Smooth muscle cell (in vitro differentiated cells): Measurements from ENCODE around the gene LBX1. TPM values are rescaled to one million over a fixed set of nuclear protein-coding genes. Genes with fewer than 3 reads are reported as not detected.

ENCODE experiments used
- DNase-seq: peaks from one replicate; lab custom pipeline; 2025; ENCODE audit not compliant: unreplicated experiment; lab: John Stamatoyannopoulos, UW
- H2AFZ ChIP-seq: fragments of 200-600 bp; sonication (generic); 2 replicates; pipeline ENCODE4 v1.6.0; 2016; ENCODE audit warnings: antibody characterized with exemption, low read depth, mild to moderate bottlenecking
- H3F3A ChIP-seq: fragments of 200-600 bp; sonication (generic); 2 replicates; pipeline ENCODE4 v1.6.0; 2017; ENCODE audit warnings: antibody characterized with exemption, low read depth
- H3K27ac ChIP-seq: fragments of 200-600 bp; sonication (generic); 2 replicates; pipeline ENCODE4 v1.5.1; 2016; ENCODE audit warnings: low read depth, mild to moderate bottlenecking
- H3K27me3 ChIP-seq: fragments of 200-600 bp; sonication (generic); 2 replicates; pipeline ENCODE4 v1.6.1; 2016; ENCODE audit warnings: low read depth, mild to moderate bottlenecking
- H3K36me3 ChIP-seq: fragments of 200-600 bp; sonication (generic); 2 replicates; pipeline ENCODE4 v1.5.1; 2016; ENCODE audit warnings: low read depth
- H3K4me1 ChIP-seq: fragments of 200-600 bp; sonication (generic); 2 replicates; pipeline ENCODE4 v1.5.1; 2016; ENCODE audit warnings: low read depth
- H3K4me2 ChIP-seq: fragments of 200-600 bp; sonication (generic); 2 replicates; pipeline ENCODE4 v1.6.0; 2016; ENCODE audit warnings: mild to moderate bottlenecking
- H3K4me3 ChIP-seq: fragments of 200-600 bp; sonication (generic); 2 replicates; pipeline ENCODE4 v1.5.1; 2016; ENCODE audit warnings: mild to moderate bottlenecking
- H3K79me2 ChIP-seq: fragments of 200-600 bp; sonication (generic); 2 replicates; pipeline ENCODE4 v1.6.0; 2016; ENCODE audit warnings: low read depth, mild to moderate bottlenecking
- H3K9ac ChIP-seq: fragments of 200-600 bp; sonication (generic); 2 replicates; pipeline ENCODE4 v1.6.0; 2016; ENCODE audit warnings: low read depth
- H3K9me3 ChIP-seq: fragments of 200-600 bp; sonication (generic); replicated peaks from 2 replicates; pipeline ENCODE4 v1.5.1; 2016; ENCODE audit warnings: low read depth
- H4K20me1 ChIP-seq: fragments of 200-600 bp; sonication (generic); 2 replicates; pipeline ENCODE4 v1.6.0; 2016; ENCODE audit warnings: low read depth
- CTCF ChIP-seq: fragments of 200-600 bp; sonication (generic); IDR thresholded peaks from 2 replicates; pipeline ENCODE4 v1.5.1; 2017; ENCODE audit warnings: borderline replicate concordance, mild to moderate bottlenecking, antibody characterized with exemption; ENCODE audit not compliant: insufficient read depth, poor library complexity, severe bottlenecking
- WGBS: methylation state at CpG from one replicate; pipeline ENCODE4 v1.1.7; 2016; ENCODE audit warnings: low lambda C conversion rate; 5-methylcytosine and 5-hydroxymethylcytosine counted together
- polyA plus RNA-seq: library from polyadenylated mRNA; unstranded; fragments of >200 nt; fragmentation: Nextera tagmentation; extraction: Ambion mirVana; gene quantifications from 2 replicates; pipeline ENCODE4 v1.2.1, GENCODE V29; 2016
- total RNA-seq: library from RNA; depleted of rRNA; stranded (reverse); fragments of >200 nt; gene quantifications from 2 replicates; pipeline ENCODE4 v1.2.3, GENCODE V29; 2014

The LBX1 gene
- total and polyA plus RNA-seq, 2 experiments from 2014 or later: not detected

DNA sequence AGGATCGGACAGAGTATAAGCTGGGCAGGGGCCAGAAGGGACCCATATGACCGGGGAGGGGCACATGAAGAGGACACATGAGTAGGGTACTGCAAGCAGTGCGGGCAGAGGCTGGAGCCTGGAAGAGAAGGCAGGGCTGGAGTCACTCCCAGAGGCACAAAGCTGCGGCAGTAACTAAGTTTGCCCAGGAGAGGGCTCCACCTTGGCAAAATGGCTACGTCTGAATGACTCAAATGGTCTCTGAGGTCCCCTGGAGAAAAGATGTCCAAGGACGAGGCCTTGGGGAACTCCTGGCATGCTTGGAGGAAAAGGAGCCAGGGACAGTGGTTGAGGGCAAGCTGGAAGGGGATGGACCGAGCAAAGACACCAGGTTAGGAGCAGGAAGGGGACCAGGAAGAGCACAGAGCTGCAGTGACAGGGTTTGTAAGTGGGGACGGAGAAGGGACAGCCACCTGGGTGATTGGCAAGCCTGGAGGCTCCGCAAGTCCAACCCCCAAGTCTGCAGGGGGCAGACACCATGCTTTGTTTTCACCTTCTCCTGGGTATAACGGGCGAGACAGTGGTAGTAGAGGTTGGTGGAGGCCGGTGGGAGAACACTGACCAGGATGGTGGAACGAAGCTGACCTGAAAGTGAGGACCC is 43.1 kb upstream of the LBX1 start:
- no peak overlapping the region for H3K9ac ChIP-seq
- peak; percentile 22 for DNase-seq
- no peaks in the 10 kb centered on the region for H4K20me1 ChIP-seq
- no peaks in the 10 kb centered on the region for H3K9me3 ChIP-seq
- no peaks in the 10 kb centered on the region for H3K4me1 ChIP-seq
- H3K4me3 ChIP-seq: no peak overlapping the region
- H3K27ac ChIP-seq: no peak overlapping the region
- H2AFZ ChIP-seq: no peak overlapping the region
- no peaks in the 10 kb centered on the region for H3F3A ChIP-seq
- no peaks in the 10 kb centered on the region for H3K79me2 ChIP-seq
- H3K36me3 ChIP-seq: no peaks in the 10 kb centered on the region
- no peak overlapping the region for H3K4me2 ChIP-seq
- peak; percentile 67 for TF ChIP-seq CTCF
- WGBS: 46% methylated on average over 13 of the region's 13 CpGs
- peaks cover 22% of the 10 kb centered on the region for H3K27me3 ChIP-seq

DNA sequence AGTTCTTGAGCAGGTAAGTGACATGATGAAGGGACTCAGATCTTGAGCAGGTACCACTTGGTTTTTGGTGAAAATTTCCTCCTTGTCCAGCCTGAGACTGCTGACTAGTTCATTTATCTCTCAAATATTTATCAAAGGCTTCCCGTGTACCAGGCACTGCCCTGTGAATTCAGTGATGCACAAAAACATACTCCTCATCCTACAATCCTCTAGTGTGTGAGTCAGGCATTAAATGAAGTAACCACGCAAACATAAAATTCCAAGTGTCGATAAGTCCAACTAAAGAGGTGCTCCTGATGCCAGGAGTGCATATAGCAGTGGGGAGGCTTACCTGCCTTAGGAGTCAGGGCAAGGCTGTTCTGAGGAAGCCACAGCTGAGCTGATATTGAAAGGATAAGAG is 41.5 kb upstream of the LBX1 start:
- no peaks in the 10 kb centered on the region for H3K4me1 ChIP-seq
- no peak overlapping the region for H3K9ac ChIP-seq
- no peak for DNase-seq
- no peak overlapping the region for H3K4me2 ChIP-seq
- WGBS: 80% methylated on average over 3 of the region's 3 CpGs
- H3K27ac ChIP-seq: no peak overlapping the region
- no peaks in the 10 kb centered on the region for H3K36me3 ChIP-seq
- no peak overlapping the region for H2AFZ ChIP-seq
- no peaks in the 10 kb centered on the region for H3K79me2 ChIP-seq
- H3K9me3 ChIP-seq: no peaks in the 10 kb centered on the region
- no peaks in the 10 kb centered on the region for H3F3A ChIP-seq
- H3K4me3 ChIP-seq: no peak overlapping the region
- H4K20me1 ChIP-seq: no peaks in the 10 kb centered on the region
- peaks cover 13% of the 10 kb centered on the region for H3K27me3 ChIP-seq
- no peak for TF ChIP-seq CTCF

- 96% methylated on average over 4 of the region's 4 CpGs for WGBS
- H2AFZ ChIP-seq: peak overlapping the region; percentile 11
- no peak for DNase-seq
These were observed 38.5 kb upstream of the LBX1 start for GRCh38 chr10:101267776-101268175.

More at GRCh38 chr10:101267776-101268175, 38.5 kb upstream of the LBX1 start:
- no peak for TF ChIP-seq CTCF
- H3K27me3 ChIP-seq: peaks cover 13% of the 10 kb centered on the region
- H3K27ac ChIP-seq: no peak overlapping the region
- H3K4me2 ChIP-seq: no peak overlapping the region
- no peaks in the 10 kb centered on the region for H3K36me3 ChIP-seq
- no peaks in the 10 kb centered on the region for H3F3A ChIP-seq
- H3K4me3 ChIP-seq: no peak overlapping the region
- no peaks in the 10 kb centered on the region for H3K79me2 ChIP-seq
- H3K4me1 ChIP-seq: peaks cover 4% of the 10 kb centered on the region
- H4K20me1 ChIP-seq: no peaks in the 10 kb centered on the region
- no peaks in the 10 kb centered on the region for H3K9me3 ChIP-seq
- no peak overlapping the region for H3K9ac ChIP-seq
